Endothelial cell of hepatic sinusoid (primary cell): Measurements from ENCODE around the gene NDUFA3.
"Not testable (repeated sequence)": the region's sequence is repeated elsewhere in the genome, so short reads cannot be mapped to it uniquely, and the experiment has no call there.

Experiments used
- in situ Hi-C: cut with HindIII; loops from 2 replicates; pipeline ENCODE4 v1.10.0; 2017; ENCODE audit warnings: low sequenced_read_pairs

The NDUFA3 gene

GRCh38 chr19:54102421-54103169, at the start of gene NDUFA3:
Gene NDUFA3, plus strand, starts transcription at chr19:54102855. Its CDS starts 24 bp downstream, at chr19:54102879.
- in situ Hi-C loops = no loop called here

DNA sequence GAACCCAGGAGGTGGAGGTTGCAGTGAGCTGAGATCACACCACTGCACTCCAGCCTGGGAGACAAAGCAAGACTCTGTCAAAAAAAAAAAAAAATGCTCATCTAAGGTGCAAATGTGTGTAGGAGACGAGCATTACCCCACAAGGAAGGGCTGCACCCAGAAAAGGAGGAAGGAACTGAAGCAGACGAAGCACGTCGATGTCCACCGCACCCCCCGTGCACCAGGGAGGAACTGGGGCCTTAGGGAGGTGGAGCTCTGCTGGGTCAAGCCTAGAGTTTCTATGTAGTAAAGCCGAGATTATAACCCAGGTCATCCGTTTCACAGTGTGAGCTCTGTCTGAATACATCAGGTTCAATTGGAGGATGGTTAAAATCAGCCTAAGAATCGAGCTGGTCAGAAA, 40.0 kb upstream of the NDUFA3 start:
- in situ Hi-C loops = no loop called here

- in situ Hi-C loops = no loop called here
Measured at GRCh38 chr19:54063350-54064116, 39.1 kb upstream of the NDUFA3 start, which contains the start of gene VSTM1. Gene VSTM1, minus strand, starts transcription at chr19:54063897. Its CDS starts 120 bp downstream, at chr19:54063777.

- in situ Hi-C loops = no loop called here
Measured at GRCh38 chr19:54069470-54069869, 33.2 kb upstream of the NDUFA3 start.

- in situ Hi-C loops = no loop called here
Measured at GRCh38 chr19:54073829-54074228, 28.8 kb upstream of the NDUFA3 start.

DNA sequence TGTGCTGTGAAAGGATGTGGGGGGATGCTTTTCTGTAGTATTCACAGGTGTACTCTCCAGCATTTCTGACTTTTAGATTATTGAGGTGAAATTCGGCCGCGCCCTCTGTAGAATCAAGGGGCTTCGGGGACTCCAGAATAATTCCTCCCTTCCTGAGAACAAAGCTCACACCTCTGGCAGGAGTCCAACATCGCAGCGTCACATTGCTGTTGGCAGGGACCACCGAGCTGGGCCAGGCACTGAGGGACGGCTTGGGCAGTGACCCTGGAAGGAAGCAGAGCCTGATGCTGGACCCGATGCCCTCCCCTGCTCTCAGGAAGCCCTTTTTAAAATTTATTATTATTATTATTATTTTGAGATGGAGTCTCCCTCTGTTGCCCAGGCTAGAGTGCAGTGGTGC, 27.8 kb upstream of the NDUFA3 start:
- in situ Hi-C loops = no loop called here

- in situ Hi-C loops = no loop called here
Measured at GRCh38 chr19:54077334-54077733, 25.3 kb upstream of the NDUFA3 start.

DNA sequence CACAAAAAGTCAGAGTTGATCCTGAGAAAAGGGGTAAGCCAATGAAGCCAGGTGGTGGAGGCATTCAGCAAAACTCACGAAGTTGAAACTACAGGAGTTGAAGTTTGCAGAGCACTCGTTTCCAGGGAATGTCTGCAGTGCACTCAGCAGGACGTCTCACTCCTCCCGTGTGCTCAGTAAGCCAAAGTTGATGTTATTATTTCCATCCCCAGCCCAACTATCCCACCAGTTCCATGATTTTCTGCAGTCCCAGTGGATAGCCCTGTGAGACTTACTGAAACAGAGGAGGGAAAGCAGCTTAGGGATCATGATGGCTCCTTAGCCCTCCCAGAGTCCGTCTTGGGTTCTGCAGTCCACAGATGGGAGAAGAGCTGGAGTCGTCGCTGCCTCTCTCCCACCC, 21.6 kb upstream of the NDUFA3 start, which contains the start of gene TARM1:
TARM1 (minus strand) TSS at position 334 of the 400 bp plus-strand sequence; CDS start at position 309, 25 bp downstream.
- in situ Hi-C loops = no loop called here

GRCh38 chr19:54084410-54084809, 18.2 kb upstream of the NDUFA3 start:
- in situ Hi-C loops = no loop called here

DNA sequence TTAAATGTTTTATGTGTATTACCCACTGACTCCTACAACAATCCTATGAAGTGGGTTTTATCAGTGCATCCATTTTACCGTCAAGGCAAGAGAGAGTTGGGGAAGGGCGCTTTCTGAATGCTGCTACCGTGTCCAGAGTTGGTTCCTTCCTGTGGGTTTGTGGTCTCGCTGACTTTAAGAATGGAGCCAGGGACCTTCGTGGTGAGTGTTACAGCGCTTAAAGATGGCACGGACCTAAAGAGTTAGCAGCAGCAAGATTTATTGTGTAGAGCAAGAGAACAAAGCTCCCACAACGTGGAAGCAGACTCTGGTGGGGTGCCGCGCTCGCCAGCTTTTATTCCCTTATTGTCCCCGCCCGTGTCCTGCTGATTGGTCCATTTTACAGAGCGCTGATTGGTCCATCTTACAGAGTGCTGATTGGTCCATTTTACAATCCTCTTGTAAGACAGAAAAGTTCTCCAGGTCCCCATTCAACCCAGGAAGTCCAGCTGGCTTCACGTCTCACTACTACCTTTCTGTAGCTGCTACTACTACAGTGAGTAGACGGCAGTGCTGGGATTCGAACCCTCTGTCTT, 8.1 kb upstream of the NDUFA3 start:
- in situ Hi-C loops = no loop called here

DNA sequence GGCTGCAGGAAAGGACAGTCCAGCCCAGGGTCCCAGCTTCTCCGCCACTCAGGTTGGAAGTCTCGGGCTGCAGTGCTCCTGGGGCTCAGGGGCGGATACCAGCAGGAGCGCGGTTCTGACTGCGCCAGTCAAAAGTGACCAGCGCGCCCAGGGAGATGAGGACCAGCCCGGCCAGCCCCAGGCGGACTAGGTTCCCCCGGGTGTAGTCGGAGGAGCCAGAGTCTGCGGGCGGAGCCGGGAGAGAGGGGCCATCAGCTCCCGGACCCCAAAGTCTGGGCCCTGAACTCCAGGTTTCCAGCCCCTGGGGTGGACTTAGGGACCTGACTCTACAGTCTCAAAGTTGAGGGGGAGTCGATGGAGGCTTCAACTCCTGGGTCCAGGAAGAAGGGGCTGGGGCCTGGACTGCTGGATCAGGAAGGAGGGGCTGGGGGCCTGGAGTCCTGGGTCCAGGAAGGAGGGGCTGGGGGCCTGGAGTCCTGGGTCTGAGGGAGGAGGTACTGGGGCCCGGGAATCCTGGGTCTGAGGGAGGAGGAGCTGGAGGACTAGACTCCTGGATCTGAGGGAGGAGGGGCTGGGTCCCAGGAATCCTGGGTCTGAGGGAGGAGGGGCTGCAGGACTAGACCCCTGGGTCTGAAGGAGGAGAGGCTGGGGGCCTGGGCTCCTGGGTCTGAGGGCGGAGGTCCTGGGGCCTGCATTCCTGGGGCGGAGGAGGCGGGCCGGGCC, 7.4 kb upstream of the NDUFA3 start:
- in situ Hi-C loops = no loop called here

- in situ Hi-C loops = not testable (repeated sequence)
Measured at GRCh38 chr19:54095859-54096616, 6.6 kb upstream of the NDUFA3 start.

GRCh38 chr19:54096617-54097106, 6.0 kb upstream of the NDUFA3 start:
- in situ Hi-C loops = no loop called here

GRCh38 chr19:54099190-54099902, 3.3 kb upstream of the NDUFA3 start:
- in situ Hi-C loops = no loop called here

DNA sequence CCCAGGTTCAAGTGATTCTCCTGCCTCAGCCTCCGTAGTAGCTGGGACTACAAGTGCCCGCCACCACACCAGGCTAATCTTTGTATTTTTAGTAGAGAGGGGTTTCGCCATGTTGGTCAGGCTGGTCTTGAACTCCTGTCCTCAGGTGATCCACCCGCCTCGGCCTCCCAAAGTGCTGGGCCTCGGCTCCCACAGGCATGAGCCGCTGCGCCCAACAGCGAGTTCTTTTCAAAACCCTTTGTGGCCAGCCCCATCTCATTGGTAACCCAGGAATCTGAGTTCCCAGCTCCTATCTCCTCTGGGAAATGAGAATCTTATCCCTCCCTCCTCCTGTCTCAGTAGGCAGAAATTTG, 2.8 kb upstream of the NDUFA3 start:
- in situ Hi-C loops = not testable (repeated sequence)

DNA sequence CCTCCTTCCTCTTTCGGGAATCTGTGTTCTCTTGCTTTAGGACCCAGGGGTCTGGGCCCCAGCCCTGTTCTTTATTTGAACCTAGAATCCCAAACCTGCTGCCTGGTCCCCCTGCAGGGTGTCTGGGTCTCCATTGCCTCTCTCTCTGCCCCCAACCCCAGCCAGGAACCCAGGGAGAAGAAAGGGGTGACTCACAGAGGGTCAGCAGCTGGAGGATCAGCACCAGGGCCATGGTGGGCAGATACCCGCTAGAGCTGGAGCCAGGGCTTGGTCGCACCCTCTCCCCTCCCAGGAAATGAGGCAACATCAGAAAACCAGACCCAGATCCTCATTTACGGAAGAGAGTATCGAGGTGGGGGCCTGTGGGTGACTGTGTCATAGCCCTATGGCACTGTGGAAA, 2.1 kb upstream of the NDUFA3 start, which contains the start of gene OSCAR:
OSCAR (minus strand) TSS at position 243 of the 400 bp plus-strand sequence; CDS start at position 232, 11 bp downstream.
- in situ Hi-C loops = no loop called here

DNA sequence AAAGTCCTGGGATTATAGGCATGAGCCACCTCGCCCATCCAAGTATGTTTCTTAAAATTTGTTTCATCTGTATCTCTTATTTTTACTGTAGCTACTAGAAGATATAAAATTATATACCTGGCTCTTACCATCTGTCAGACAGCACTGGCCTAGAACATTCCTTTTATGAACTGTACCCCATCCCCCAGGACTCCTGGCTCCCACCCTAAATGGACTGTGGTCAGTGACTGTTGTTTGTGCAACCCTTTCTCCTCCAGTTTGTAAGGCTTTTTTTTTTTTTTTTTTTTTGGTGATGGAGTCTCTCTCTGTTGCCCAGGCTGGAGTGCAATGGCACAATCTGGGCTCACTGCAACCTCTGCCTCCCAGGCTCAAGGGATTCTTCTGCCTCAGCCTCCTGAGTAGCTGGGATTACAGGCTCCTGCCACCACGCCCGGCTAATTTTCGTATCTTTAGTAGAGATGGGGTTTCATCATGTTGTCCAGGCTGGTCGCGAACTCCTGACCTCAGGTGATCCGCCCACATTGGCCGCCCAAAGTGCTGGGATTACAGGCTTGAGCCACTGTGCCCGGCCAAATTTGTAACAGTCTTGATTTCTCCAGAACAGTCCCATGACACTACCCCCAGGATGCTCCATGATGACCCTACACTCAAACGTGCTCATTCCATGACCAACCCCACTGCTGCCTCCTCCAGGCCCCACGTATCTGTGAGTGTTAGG, 2.5 kb downstream of the NDUFA3 start:
- in situ Hi-C loops = no loop called here

DNA sequence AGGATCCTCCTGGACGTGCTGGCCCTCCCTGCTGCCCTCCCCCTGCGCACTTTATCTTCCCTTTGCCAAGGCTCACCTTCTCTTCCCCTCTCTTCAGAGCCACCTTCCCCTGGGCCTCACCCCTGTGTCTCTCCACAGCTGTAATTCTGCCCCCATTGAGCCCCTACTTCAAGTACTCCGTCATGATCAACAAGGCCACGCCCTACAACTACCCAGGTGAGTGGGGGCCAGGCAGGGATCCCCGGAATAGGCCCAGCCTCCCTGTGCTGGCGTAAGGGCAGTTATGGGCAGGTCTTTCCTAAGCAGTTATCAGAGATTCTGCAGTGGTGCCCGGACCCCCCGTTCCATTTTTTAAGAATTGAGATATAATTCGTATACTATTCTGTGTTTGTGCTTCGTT, 3.1 kb downstream of the NDUFA3 start:
- in situ Hi-C loops = no loop called here

- in situ Hi-C loops = no loop called here
Measured at GRCh38 chr19:54106716-54107115, 4.1 kb downstream of the NDUFA3 start.
